Hematopoietic multipotent progenitor cell (in vitro differentiated cells): ENCODE measurements around the gene SH3BGRL2. TPM values are rescaled to one million over a fixed set of nuclear protein-coding genes. Genes with fewer than 3 reads are reported as not detected.

Source experiments
- DNase-seq, 3 donors: peaks; one replicate each; pipeline ENCODE4 v3.0.0-alpha.2; 2011 to 2015; ENCODE audit warnings: low read depth in 2 of 3, low spot score in 2 of 3
- total RNA-seq: library from RNA; depleted of rRNA; stranded (reverse); fragments of >200 nt; gene quantifications from one replicate; pipeline ENCODE4 v1.2.3, GENCODE V29; 2012

SH3BGRL2 gene
- 4.6 TPM for total RNA-seq

DNA sequence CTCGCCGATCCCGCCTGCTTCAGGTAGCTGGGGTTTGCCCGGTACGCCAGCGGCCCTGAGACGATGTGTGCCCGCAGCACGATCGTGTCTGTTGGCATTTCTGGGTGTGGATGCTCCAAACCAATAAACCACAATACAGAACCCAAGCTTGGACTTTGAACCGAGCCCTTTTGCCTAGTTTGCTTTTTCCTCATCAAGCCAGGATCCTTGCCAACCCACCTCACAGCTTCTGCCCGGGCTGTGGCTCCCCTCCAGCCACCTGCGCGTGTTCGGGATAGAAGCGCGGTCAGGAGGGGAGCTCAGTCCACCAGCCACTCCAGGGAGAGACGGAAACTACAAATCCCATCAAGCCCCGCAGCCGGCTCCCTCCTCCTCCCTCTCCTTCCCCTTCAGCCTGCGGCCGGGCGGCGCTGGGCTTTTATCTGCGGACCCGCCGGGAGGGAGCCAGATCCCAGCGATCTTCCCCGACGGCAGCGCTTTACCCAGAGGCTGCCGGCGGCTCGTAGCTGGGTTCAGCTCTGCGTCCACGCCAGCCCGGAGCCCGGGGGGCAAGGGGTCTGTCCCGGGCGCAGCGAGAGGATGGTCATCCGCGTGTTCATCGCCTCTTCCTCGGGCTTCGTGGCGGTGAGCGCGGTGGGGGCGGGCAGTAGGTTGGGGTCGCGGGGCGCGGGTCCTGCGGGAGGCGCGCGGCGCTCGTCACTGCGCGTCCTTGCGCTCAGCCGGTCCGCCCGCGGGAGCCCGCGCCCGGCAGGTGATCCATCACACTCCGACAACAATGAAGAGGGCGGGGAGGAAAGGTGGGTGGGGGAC, at the start of gene SH3BGRL2:
Gene SH3BGRL2 (plus strand): TSS at position 447 of the 810 bp plus-strand sequence. CDS start 133 bp downstream, at position 580.
- DNase-seq: peak in 2 of 3 donors; percentile 56 to 63

DNA sequence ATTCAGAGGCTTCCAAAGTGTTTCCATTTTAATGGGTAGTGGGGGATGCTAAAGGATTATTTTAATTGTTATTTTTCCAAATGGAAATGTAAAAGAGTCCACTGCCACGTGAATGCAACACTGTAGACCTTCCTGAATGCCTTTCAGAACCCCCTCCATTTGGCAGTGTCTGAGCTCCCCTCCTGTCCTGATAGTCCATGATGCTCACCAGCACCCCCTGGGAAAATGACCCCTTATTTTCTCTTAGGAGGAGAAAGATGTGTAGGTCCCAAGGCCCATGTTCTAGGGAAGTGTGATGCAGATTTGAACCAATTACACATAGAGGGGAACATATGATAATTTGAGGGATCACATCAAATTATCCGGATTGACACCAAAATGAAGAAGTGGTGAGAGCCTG, 46.8 kb upstream of the SH3BGRL2 start:
- DNase-seq: no peak

GRCh38 chr6:79586548-79586947, 44.6 kb upstream of the SH3BGRL2 start:
- DNase-seq: no peak

DNA sequence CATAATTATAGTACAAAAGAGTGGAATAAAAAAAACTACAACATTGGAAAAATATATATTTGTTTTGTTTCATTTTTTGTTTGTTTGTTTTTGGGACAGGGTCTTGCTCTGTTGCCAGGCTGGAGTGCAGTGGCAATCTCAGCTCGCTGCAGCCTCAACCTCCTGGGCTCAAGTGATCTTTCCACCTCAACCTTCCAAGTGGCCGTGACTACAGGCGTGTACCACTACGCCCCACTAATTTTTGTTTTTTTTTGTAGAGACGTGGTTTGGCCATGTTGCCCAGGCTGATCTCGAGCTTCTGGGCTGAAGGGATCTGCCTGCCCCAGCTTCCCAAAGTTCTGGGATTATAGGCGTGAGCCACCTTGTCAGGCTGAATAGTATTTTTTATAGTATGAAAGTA, 41.4 kb upstream of the SH3BGRL2 start:
- no peak for DNase-seq

DNA sequence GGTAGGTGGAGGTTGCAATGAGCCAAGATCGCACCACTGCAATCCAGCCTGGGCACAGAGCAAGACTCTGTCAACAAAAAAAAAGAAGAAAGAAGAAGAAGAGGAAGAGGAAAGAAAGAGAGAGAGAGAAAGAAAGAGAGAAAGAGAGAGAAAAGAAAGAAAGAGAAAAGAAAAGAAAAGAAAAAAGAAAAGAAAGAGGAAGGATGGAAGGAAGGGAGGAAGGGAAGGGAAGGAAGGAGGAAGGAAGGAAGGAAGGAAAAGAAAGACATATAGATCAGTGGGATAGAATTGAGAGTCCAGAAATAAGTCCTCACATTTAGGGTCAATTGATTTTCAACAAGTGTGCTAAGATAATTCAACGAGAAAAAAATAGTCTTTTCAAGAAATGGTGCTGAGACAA, 34.0 kb upstream of the SH3BGRL2 start:
- no peak for DNase-seq

GRCh38 chr6:79598012-79598411, 33.1 kb upstream of the SH3BGRL2 start:
- DNase-seq: no peak

DNA sequence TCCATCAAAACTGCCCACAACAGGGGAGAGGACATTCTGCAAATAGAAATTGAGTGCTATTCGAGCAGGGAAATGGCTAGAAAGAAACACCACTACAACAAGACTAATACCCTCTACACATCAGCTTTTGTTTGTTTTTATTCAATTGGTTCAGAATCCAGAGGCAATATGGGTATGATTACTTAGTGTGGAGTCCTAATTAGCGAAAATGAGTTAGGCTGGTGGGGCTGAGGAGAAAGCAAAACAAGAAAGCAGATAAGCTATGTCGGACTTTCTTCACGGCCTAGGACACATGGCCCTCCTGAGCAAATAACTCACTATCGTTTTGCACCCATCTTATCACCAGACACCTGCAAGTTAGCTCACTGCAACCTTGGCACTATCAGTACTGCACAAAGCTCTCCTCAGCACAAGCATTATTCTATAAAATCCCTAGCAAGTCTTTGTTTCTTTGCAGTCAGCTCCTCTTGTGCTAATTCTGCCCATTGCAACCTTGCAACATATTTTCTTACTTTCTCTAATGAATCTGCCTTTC, 31.3 kb upstream of the SH3BGRL2 start:
- no peak for DNase-seq

DNA sequence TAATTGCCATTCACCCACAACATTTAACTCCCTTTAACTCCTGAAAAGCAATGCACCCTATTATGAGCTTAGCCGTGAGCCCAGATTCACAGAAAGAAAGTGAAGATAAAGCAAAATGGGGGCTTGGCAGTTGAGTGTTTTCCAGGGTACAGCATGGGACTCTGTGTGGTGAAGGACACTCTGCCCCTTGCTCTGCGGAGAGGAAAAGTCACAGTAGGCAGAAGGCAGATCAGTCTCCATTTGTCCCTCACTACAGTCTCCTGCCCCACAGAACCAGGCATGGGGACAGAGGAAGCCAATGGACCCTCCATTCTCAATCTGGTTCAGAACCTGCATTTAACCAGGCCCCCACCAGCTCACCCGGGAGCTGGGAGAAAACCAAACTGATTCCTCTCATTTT, 30.8 kb upstream of the SH3BGRL2 start:
- no peak for DNase-seq

- no peak for DNase-seq
Measured at GRCh38 chr6:79600812-79601609, 30.1 kb upstream of the SH3BGRL2 start.

- DNase-seq: no peak
Measured at GRCh38 chr6:79602859-79603258, 28.3 kb upstream of the SH3BGRL2 start.

- peak in 2 of 3 donors; percentile 14 to 18 for DNase-seq
Measured at GRCh38 chr6:79604583-79605037, 26.5 kb upstream of the SH3BGRL2 start.

DNA sequence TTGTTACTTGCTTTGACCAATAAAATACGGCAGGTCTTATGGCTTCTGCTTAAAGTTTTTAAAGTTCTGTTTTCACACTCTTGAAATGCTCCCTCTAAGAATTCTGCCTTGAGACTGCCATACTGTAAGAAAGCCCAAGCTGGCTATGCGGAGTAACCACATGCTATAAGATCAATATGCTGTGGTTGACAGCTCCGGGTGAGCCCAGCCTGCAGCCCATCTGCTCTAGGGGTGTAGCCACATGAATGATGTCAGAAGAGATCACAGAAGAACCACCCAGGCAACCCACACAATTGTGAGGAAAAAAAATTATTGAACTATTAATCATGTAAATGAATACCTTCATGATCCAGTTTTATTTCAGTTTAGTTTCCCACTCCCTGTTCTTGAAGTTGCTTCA, 26.1 kb upstream of the SH3BGRL2 start:
- no peak for DNase-seq

DNA sequence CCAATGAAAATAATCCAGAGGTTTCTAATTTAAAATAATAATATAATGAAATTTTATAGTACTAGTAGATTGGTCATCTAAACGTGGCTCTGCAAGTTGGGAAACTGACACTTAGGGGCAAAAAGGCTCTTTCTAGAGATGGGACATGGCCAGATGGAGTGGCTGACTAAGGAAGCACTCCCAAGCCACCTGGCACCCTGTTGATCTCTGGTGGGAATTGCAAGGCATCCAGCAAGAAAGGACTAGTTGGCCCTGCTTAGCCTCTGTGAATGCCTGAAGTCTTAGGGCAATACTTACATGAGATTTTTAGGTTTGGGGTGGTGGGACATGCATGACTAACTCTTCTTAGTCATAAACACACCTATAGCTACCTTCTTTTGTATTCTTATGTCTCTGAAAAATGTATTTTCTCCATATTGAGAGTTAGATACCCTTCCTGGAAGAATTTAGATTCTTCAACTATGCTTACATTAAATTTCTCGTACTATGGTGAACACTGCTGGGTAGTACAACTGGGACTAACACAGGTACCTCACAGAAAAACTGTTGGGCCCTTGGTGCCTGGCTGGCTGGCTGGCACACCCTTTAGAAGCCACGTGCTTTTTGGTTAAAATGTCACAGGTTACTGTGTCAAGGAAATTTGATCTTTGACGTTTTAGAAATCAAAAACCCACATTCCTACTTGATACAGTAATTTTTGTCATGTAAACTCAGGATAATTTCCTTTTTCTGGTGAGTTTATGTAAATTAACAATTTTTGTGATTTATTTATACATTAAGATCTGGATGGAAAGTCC, 25.0 kb upstream of the SH3BGRL2 start:
- DNase-seq: no peak

DNA sequence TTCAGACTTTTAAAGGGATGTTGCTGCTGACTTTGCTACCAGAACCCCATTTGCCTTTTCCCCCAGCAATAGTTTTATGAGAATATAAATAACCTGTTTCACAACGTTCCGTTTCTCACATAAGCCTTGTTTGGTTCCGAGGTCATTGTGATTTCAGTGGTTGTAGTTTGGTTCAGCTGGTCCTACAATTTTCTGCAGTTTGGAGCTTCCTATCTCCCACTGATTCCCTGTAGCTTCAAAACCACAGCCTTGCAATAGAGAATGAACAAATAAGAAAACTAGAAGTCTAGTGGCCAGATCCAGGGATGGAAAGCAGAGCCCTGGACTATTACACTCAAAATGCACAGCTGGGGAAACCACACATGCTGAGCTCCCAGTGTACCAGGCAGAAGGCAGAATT, 24.1 kb upstream of the SH3BGRL2 start:
- DNase-seq: no peak

GRCh38 chr6:79608334-79609224, 22.6 kb upstream of the SH3BGRL2 start:
- no peak for DNase-seq

DNA sequence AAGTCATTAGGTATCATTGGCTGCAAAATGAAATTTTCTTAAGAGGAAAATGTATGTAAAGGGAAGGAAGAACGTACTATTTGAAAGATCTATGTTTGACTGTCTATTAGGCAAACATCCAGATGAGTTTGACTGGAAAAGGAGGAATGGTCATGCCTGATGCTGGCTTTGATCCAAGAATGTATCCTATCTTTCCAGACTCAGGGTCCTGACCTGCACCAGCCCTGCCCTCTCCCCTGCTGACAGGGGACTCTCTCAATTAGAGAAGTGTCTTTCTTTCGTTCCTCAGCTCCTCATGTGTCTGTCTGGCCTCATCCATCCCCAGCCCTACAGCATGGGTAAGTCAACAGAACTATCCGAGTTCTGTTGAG, 21.9 kb upstream of the SH3BGRL2 start:
- no peak for DNase-seq

DNA sequence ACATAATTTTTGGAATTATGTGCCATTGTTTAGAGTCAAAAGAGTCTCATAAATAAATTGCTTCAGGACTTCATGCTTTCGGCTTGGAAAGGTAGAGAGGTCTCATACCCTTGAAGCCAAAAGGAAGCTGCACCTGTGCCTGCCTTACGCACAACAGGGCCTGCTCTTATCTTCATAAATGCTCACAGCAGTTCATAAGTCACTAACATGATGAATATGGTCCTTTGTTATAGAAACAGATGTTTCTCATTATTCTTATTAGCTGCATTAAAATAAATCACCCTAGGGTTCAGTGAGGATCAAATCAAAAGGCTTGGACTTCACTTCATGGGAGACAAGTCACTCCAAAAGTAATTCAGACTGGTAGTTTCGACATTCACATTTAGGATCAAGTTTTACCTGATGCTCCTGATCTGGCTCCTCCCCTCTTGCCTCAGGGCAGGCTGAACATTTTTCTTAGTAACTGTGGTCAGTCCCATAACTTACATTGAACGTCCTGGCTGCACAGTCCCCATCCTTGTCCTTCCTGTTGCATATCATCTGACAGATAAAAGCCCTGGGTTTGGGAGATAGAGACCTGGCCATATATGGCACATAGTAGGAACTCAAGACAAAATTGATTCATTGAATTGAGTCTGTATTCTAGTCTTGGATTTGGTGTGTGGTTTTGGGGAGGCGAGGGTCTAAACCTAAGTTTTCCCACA, 20.7 kb upstream of the SH3BGRL2 start:
- no peak for DNase-seq

GRCh38 chr6:79612457-79612856, 18.7 kb upstream of the SH3BGRL2 start:
- DNase-seq: no peak

- DNase-seq: no peak
Measured at GRCh38 chr6:79612918-79613317, 18.2 kb upstream of the SH3BGRL2 start.
